Neural progenitor cell (in vitro differentiated cells): ENCODE measurements around the gene ENPP7. TPM values are rescaled to one million over a fixed set of nuclear protein-coding genes. Genes with fewer than 3 reads are reported as not detected.
A peak's percentile ranks its signal among the peaks of the same experiment; 100 is the strongest.

Source experiments
- DNase-seq: peaks from one replicate; pipeline ENCODE4 v3.0.0-alpha.2; 2016; ENCODE audit warnings: low spot score
- H2AFZ ChIP-seq: fragments of 200-600 bp; sonication (generic); replicated peaks from 2 replicates; pipeline ENCODE4 v1.6.1; 2016; ENCODE audit warnings: antibody characterized with exemption
- H3F3A ChIP-seq: fragments of 200-600 bp; sonication (generic); 2 replicates; pipeline ENCODE4 v1.6.1; 2016; ENCODE audit warnings: antibody characterized with exemption, low read depth
- H3K27ac ChIP-seq: fragments of 200-600 bp; sonication (generic); 2 replicates; pipeline ENCODE4 v1.5.1; 2016; ENCODE audit warnings: mild to moderate bottlenecking
- H3K27me3 ChIP-seq: fragments of 200-600 bp; sonication (generic); 2 replicates; pipeline ENCODE4 v1.6.1; 2016; ENCODE audit warnings: mild to moderate bottlenecking, moderate library complexity
- H3K36me3 ChIP-seq: fragments of 200-600 bp; sonication (generic); 2 replicates; pipeline ENCODE4 v1.5.1; 2016
- H3K4me1 ChIP-seq: fragments of 200-600 bp; sonication (generic); 2 replicates; pipeline ENCODE4 v1.6.1; 2016; ENCODE audit warnings: mixed run types
- H3K4me2 ChIP-seq: fragments of 200-600 bp; sonication (generic); 2 replicates; pipeline ENCODE4 v1.6.1; 2016
- H3K4me3 ChIP-seq: fragments of 200-600 bp; sonication (generic); 2 replicates; pipeline ENCODE4 v1.5.1; 2016
- H3K79me2 ChIP-seq: fragments of 200-600 bp; sonication (generic); 2 replicates; pipeline ENCODE4 v1.6.1; 2016; ENCODE audit warnings: low read depth
- H3K9ac ChIP-seq: fragments of 200-600 bp; sonication (generic); 2 replicates; pipeline ENCODE4 v1.6.1; 2016
- H3K9me3 ChIP-seq: fragments of 200-600 bp; sonication (generic); 2 replicates; pipeline ENCODE4 v1.5.1; 2016; ENCODE audit warnings: low read depth
- H4K20me1 ChIP-seq: fragments of 200-600 bp; sonication (generic); 2 replicates; pipeline ENCODE4 v1.6.1; 2016; ENCODE audit warnings: low read depth
- H3K27ac Mint-ChIP-seq: 3 replicates; pipeline ENCODE4 v1.8.0; 2021; ENCODE audit warnings: mixed read lengths
- H3K27me3 Mint-ChIP-seq: 2 replicates; pipeline ENCODE4 v1.8.0; 2022; ENCODE audit warnings: low read depth, mild to moderate bottlenecking, inconsistent platforms, moderate library complexity, mixed read lengths; ENCODE audit not compliant: insufficient read depth
- H3K36me3 Mint-ChIP-seq: 3 replicates; pipeline ENCODE4 v1.8.0; 2021; ENCODE audit warnings: mixed read lengths
- H3K4me1 Mint-ChIP-seq: 3 replicates; pipeline ENCODE4 v1.8.0; 2021; ENCODE audit warnings: mixed read lengths
- H3K4me3 Mint-ChIP-seq: 3 replicates; pipeline ENCODE4 v1.8.0; 2021; ENCODE audit warnings: mild to moderate bottlenecking, moderate library complexity, mixed read lengths
- H3K9me3 Mint-ChIP-seq: 3 replicates; pipeline ENCODE4 v1.8.0; 2020; ENCODE audit warnings: mixed read lengths
- EZH2 ChIP-seq: fragments of 200-600 bp; sonication (generic); IDR thresholded peaks from 2 replicates; pipeline ENCODE4 v1.6.1; 2017; ENCODE audit warnings: antibody characterized with exemption, mild to moderate bottlenecking, moderate library complexity
- EZH2phosphoT487 ChIP-seq: fragments of 200-600 bp; sonication (generic); IDR thresholded peaks from 2 replicates; pipeline ENCODE4 v1.6.1; 2017; ENCODE audit warnings: antibody characterized with exemption
- total RNA-seq: library from RNA; depleted of rRNA; stranded (reverse); fragments of >200 nt; gene quantifications from 2 replicates; pipeline ENCODE4 v1.2.3, GENCODE V29; 2015; ENCODE audit warnings: low replicate concordance
- TF ChIP-seq, protein P1 (sequence below): fragments of 200-600 bp; sonication (generic); IDR thresholded peaks from 2 replicates; pipeline ENCODE4 v1.5.1; 2017; ENCODE audit warnings: antibody characterized with exemption, mild to moderate bottlenecking

The ENPP7 gene
- total RNA-seq, 1 donor from 2014 or later, result not detected

- peaks cover 39% of the 10 kb centered on the region for H3K4me1 Mint-ChIP-seq
- Histone ChIP-seq H3K27me3 (peaks cover 51% of the 10 kb centered on the region), H3K9me3 (no peaks in the 10 kb centered on the region), H2AFZ (no peak overlapping the region), H3K9ac (no peak overlapping the region), H3K36me3 (no peaks in the 10 kb centered on the region), H4K20me1 (no peaks in the 10 kb centered on the region), H3K4me2 (no peak overlapping the region), H3K27ac (no peak overlapping the region), H3F3A (no peaks in the 10 kb centered on the region), H3K4me3 (no peak overlapping the region), H3K79me2 (no peaks in the 10 kb centered on the region), H3K4me1 (peaks cover 17% of the 10 kb centered on the region)
- no peak for DNase-seq
- H3K9me3 Mint-ChIP-seq, result no peaks in the 10 kb centered on the region
- no peaks in the 10 kb centered on the region for H3K36me3 Mint-ChIP-seq
- H3K4me3 Mint-ChIP-seq, result no peak overlapping the region
- peak overlapping the region; percentile 43 for H3K27ac Mint-ChIP-seq
- peaks cover 15% of the 10 kb centered on the region for H3K27me3 Mint-ChIP-seq
- TF ChIP-seq EZH2, result no peak
- TF ChIP-seq EZH2phosphoT487, result no peak
- TF ChIP-seq, protein P1, sequence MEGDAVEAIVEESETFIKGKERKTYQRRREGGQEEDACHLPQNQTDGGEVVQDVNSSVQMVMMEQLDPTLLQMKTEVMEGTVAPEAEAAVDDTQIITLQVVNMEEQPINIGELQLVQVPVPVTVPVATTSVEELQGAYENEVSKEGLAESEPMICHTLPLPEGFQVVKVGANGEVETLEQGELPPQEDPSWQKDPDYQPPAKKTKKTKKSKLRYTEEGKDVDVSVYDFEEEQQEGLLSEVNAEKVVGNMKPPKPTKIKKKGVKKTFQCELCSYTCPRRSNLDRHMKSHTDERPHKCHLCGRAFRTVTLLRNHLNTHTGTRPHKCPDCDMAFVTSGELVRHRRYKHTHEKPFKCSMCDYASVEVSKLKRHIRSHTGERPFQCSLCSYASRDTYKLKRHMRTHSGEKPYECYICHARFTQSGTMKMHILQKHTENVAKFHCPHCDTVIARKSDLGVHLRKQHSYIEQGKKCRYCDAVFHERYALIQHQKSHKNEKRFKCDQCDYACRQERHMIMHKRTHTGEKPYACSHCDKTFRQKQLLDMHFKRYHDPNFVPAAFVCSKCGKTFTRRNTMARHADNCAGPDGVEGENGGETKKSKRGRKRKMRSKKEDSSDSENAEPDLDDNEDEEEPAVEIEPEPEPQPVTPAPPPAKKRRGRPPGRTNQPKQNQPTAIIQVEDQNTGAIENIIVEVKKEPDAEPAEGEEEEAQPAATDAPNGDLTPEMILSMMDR, result no peak
Measured at GRCh38 chr17:79739148-79740062, 8.7 kb downstream of the ENPP7 start.

DNA sequence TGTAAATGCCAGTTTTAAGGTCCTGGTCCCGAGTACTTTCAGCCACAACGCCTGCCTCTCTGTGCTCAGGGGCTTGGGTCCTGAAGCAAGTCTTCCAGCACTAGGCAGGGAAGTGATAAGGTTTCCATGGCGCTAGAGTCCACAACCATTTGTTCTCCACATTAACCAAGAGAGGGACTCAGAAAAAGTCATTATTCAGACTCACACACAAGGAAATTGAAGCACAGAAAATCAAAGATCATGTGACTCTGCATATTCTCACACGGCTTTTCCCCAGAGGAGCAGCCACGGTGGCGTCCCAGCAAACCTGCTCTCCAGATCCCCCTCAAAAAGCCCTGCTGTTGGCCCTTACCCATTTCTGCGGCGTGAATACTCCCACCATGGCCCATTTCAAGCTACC lies 9.7 kb downstream of the ENPP7 start:
- Mint-ChIP-seq H3K27me3 (peaks cover 16% of the 10 kb centered on the region), H3K27ac (no peak overlapping the region)
- DNase-seq, result no peak

DNA sequence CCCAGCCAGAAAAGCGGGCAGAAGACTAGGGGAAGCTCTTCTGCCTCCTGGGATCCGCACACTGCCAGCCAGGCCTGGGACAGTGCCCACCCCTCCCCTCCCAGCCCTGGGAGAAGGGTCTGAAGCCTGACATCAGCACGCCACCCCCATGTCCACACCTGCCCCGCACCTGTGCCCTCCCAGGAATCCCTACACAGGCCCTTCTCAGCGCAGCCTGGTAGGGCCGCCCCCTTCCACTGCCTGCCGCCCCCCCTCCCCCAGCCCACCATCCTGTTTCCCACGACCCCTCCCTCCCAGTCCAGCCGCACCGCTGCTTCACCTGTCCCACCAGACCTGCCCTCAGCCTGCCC lies 10.6 kb downstream of the ENPP7 start:
- Histone ChIP-seq H3K4me2 (peak overlapping the region; percentile 72), H3F3A (peaks cover 2% of the 10 kb centered on the region), H3K79me2 (no peaks in the 10 kb centered on the region), H3K9ac (no peak overlapping the region), H3K27ac (no peak overlapping the region), H3K9me3 (no peaks in the 10 kb centered on the region), H3K4me1 (peaks cover 17% of the 10 kb centered on the region), H3K27me3 (peaks cover 68% of the 10 kb centered on the region), H3K36me3 (no peaks in the 10 kb centered on the region), H3K4me3 (peak overlapping the region; percentile 47), H2AFZ (peak overlapping the region; percentile 53), H4K20me1 (peaks cover 1% of the 10 kb centered on the region)
- Mint-ChIP-seq H3K9me3 (no peaks in the 10 kb centered on the region), H3K4me3 (peak overlapping the region; percentile 48), H3K4me1 (peaks cover 44% of the 10 kb centered on the region), H3K36me3 (no peaks in the 10 kb centered on the region), H3K27me3 (peaks cover 18% of the 10 kb centered on the region), H3K27ac (no peak overlapping the region)
- no peak for DNase-seq
- TF ChIP-seq EZH2phosphoT487, result no peak
- TF ChIP-seq EZH2, result no peak
- TF ChIP-seq, protein P1, result no peak

More for the DNA sequence above, 9.7 kb downstream of the ENPP7 start:
- Mint-ChIP-seq H3K36me3 (no peaks in the 10 kb centered on the region), H3K9me3 (no peaks in the 10 kb centered on the region), H3K4me3 (peak overlapping the region; percentile 64), H3K4me1 (peaks cover 41% of the 10 kb centered on the region)
- Histone ChIP-seq H3K4me3 (no peak overlapping the region), H3K36me3 (no peaks in the 10 kb centered on the region), H4K20me1 (no peaks in the 10 kb centered on the region), H3K4me2 (no peak overlapping the region), H3K9ac (no peak overlapping the region), H3K27ac (no peak overlapping the region), H3F3A (no peaks in the 10 kb centered on the region), H3K4me1 (peaks cover 17% of the 10 kb centered on the region), H3K79me2 (no peaks in the 10 kb centered on the region), H2AFZ (no peak overlapping the region), H3K27me3 (peaks cover 59% of the 10 kb centered on the region), H3K9me3 (no peaks in the 10 kb centered on the region)
- no peak for TF ChIP-seq EZH2phosphoT487
- no peak for TF ChIP-seq EZH2
- TF ChIP-seq, protein P1, result no peak
